K562 (cell line): ENCODE results near the gene S100A6. TPM values are rescaled to one million over a fixed set of nuclear protein-coding genes. Genes with fewer than 3 reads are reported as not detected.

Experiments
- ATAC-seq: fragments of 200-7000 bp; cut with Tn5 transposase; 3 replicates; pipeline ENCODE4 v1.9.1; 2020; ENCODE audit warnings: moderate library complexity
- BruUV-seq: library from RNA; stranded (reverse); fragments of 400-500 nt; replicated peaks from 2 replicates; lab custom pipeline; 2021; lab: Mats Ljungman, UMichigan
- CTCF ChIA-PET: fragments of 300-600 bp; formaldehyde crosslinking; extraction: SDS; loops from one replicate; lab custom pipeline; 2021; ENCODE audit warnings: low intra/inter-chr PET ratio; lab: Yijun Ruan, JAX
- POLR2A ChIA-PET: fragments of 300-600, 350-650 bp; sonication (Branson Sonifier 250); formaldehyde crosslinking; extraction: SDS; loops from one replicate; lab custom pipeline; 2021; ENCODE audit warnings: antibody characterized with exemption, inconsistent platforms; lab: Yijun Ruan, JAX
- DNase-seq, 4 experiments: peaks; one replicate each; pipeline versions ENCODE4 v3.0.0 to v3.0.0-alpha.2; 2011 to 2018; ENCODE audit warnings: low spot score in 3 of 4, mixed read lengths in 3 of 4; ENCODE audit errors: extremely low read depth in 1 of 4
- FAIRE-seq: peaks from 2 replicates; lab custom pipeline; 2011; peaks lifted over from hg19 to GRCh38; lab: Jason Lieb, UNC
- H2AFZ ChIP-seq: 2 replicates; pipeline ENCODE4 v1.6.0; 2011; ENCODE audit warnings: low read depth, low read length, control low read depth, inconsistent platforms
- H3K27ac ChIP-seq: fragments of 200-600 bp; 3 replicates; pipeline ENCODE4 v1.8.0; 2011; ENCODE audit warnings: low read depth, mild to moderate bottlenecking, control low read depth, inconsistent platforms, low read length, moderate library complexity, mixed read lengths; ENCODE audit errors: extremely low read depth
- H3K27me3 ChIP-seq, 2 experiments: fragments of 300-600 bp in 1 of 2; 2 replicates in 1 of 2; 3 replicates in 1 of 2; pipeline versions ENCODE4 v1.6.0 to v1.8.0; 2011; ENCODE audit warnings: inconsistent platforms in 2 of 2, low read length in 2 of 2, mild to moderate bottlenecking in 1 of 2, mixed read lengths in 1 of 2, moderate library complexity in 1 of 2; ENCODE audit not compliant: control insufficient read depth in 2 of 2, insufficient read depth in 2 of 2
- H3K36me3 ChIP-seq: fragments of 300-600 bp; 3 replicates; pipeline ENCODE4 v1.8.0; 2011; ENCODE audit warnings: mild to moderate bottlenecking, low read length, inconsistent platforms; ENCODE audit not compliant: control insufficient read depth, insufficient read depth
- H3K4me1 ChIP-seq, 2 experiments: fragments of 200-600 bp in 1 of 2; replicated peaks in 1 of 2; 2 replicates in 1 of 2; 3 replicates in 1 of 2; pipeline versions ENCODE4 v1.5.1 to v1.8.0; 2011; ENCODE audit warnings: inconsistent platforms in 2 of 2, low read length in 2 of 2, mild to moderate bottlenecking in 1 of 2, mixed read lengths in 1 of 2, moderate library complexity in 1 of 2; ENCODE audit not compliant: control insufficient read depth in 2 of 2, insufficient read depth in 2 of 2
- H3K4me2 ChIP-seq: 2 replicates; pipeline ENCODE4 v1.6.1; 2011; ENCODE audit warnings: low read length, control low read depth, inconsistent platforms, mixed read lengths; ENCODE audit not compliant: insufficient read depth
- H3K4me3 ChIP-seq: fragments of 200-600 bp; sonication (generic), shearing (Covaris generic); 2 replicates; pipeline ENCODE4 v1.5.1; 2016; ENCODE audit warnings: control low read depth, inconsistent platforms
- H3K79me2 ChIP-seq: fragments of 200-600 bp; 3 replicates; pipeline ENCODE4 v1.8.0; 2011; ENCODE audit warnings: low read length, inconsistent platforms; ENCODE audit not compliant: control insufficient read depth, insufficient read depth
- H3K9ac ChIP-seq, 2 experiments: 2 replicates each; pipeline versions ENCODE4 v1.6.0 to v1.6.1; 2011; ENCODE audit warnings: low read depth in 2 of 2, low read length in 2 of 2, control low read depth in 1 of 2, inconsistent platforms in 1 of 2, mild to moderate bottlenecking in 1 of 2, mixed read lengths in 1 of 2; ENCODE audit not compliant: insufficient read depth in 1 of 2
- H3K9me1 ChIP-seq: one replicate; pipeline ENCODE4 v1.6.0; 2011; ENCODE audit warnings: inconsistent platforms, mild to moderate bottlenecking, low read length, moderate library complexity; ENCODE audit not compliant: control insufficient read depth, insufficient read depth
- H3K9me3 ChIP-seq: replicated peaks from 2 replicates; pipeline ENCODE4 v1.5.1; 2011; ENCODE audit warnings: low read depth, low read length, inconsistent platforms; ENCODE audit not compliant: control insufficient read depth, insufficient read depth
- H4K20me1 ChIP-seq: replicated peaks from 2 replicates; pipeline ENCODE4 v1.6.1; 2011; ENCODE audit warnings: low read length, inconsistent platforms, mixed read lengths; ENCODE audit not compliant: control insufficient read depth, insufficient read depth
- E2F8 ChIP-seq: fragments of 450-650 bp; IDR thresholded peaks from 2 replicates; pipeline ENCODE4 v1.7.1; 2018; ENCODE audit warnings: mild to moderate bottlenecking, low read depth; ENCODE audit not compliant: partially characterized antibody
- HDAC2 ChIP-seq: fragments of 450-650 bp; IDR thresholded peaks from 2 replicates; pipeline ENCODE4 v1.6.1; 2016; ENCODE audit warnings: mild to moderate bottlenecking
- HMGN3 ChIP-seq: IDR thresholded peaks from 2 replicates; pipeline ENCODE4 v1.6.1; 2011; ENCODE audit warnings: borderline replicate concordance, low read depth, mild to moderate bottlenecking, mixed read lengths, low read length; ENCODE audit not compliant: insufficient read length; ENCODE audit errors: extremely low read depth
- IFI16 ChIP-seq: fragments of 250-450 bp; sonication (Bioruptor Pico); IDR thresholded peaks from 2 replicates; pipeline ENCODE4 v2.1.2; 2022; ENCODE audit warnings: mild to moderate bottlenecking, inconsistent platforms
- RFX1 ChIP-seq: fragments of 450-650 bp; IDR thresholded peaks from 2 replicates; pipeline ENCODE4 v1.6.1; 2016; ENCODE audit warnings: mild to moderate bottlenecking, moderate library complexity
- WGBS: fragments of 100-300 bp; shearing (Covaris generic); methylation state at CpG from one replicate; pipeline ENCODE4 v1.1.6; 2016; ENCODE audit warnings: low coverage, mixed read lengths; ENCODE audit not compliant: insufficient coverage; ENCODE audit errors: missing lambda C conversion rate; 5-methylcytosine and 5-hydroxymethylcytosine counted together
- in situ Hi-C: fragments of 300-500 bp; cut with MboI; formaldehyde crosslinking; loops from 4 replicates; pipeline ENCODE4 v1.15.0; 2018; ENCODE audit warnings: inconsistent platforms, mixed read lengths
- intact Hi-C: fragments of 100-400 bp; cut with micrococcal nuclease; formaldehyde crosslinking; loops from 2 replicates; pipeline ENCODE4 v1.14.2; 2022
- polyA plus RNA-seq, 8 experiments: library from polyadenylated mRNA; depleted of rRNA in 4 of 8; stranded (reverse) in 5 of 8; unstranded in 3 of 8; fragments of >200 nt; fragmentation: Nextera tagmentation in 2 of 8; fragmentation: Illumina TruSeq in 1 of 8; extraction: Ambion mirVana in 2 of 8; extraction: Trizol in 1 of 8; gene quantifications; 2 replicates each; pipeline versions ENCODE4 v1.2.1 to v1.2.3, GENCODE V29; 2011 to 2014; ENCODE audit warnings: inconsistent platforms in 1 of 8, missing spikeins in 1 of 8
- total RNA-seq, 7 experiments: library from RNA; depleted of rRNA in 6 of 7; stranded (reverse); fragments of >200 nt in 6 of 7; fragmentation: Illumina TruSeq in 2 of 7; extraction: Trizol in 2 of 7; gene quantifications; 2 replicates each; pipeline versions ENCODE4 v1.2.1 to v1.2.3, GENCODE V29; 2011 to 2021; ENCODE audit warnings: low replicate concordance in 1 of 7

S100A6 gene
- total and polyA plus RNA-seq, 9 of the 15 experiments (the other 6 are each of a cell fraction or from before 2014, with no cell fraction given): 9.8 to 66.5 (median 23.2) TPM

DNA sequence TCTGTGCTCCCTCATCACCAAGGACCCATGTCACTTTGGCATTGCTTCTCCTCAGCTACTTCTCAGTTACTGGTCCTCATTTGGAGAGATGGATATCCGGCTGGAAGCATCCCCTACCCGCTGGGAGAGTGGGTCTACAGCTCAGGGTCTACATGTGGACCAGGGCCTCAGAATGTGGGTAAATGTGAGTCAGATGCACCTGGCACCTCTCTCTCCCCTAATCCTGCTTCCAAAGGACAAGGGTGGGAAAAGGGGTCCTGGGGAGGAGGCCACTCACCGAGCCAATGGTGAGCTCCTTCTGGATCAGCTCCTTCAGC, 908 bp downstream of the S100A6 start:
- H3K4me2 ChIP-seq: peak overlapping the region; percentile 65; the same call in 1 of the 2 replicates
- peaks cover 47 to 52% of the 10 kb centered on the region in 2 experiments for H3K4me1 ChIP-seq
- intact Hi-C loops: loop anchor here (5.0 kb wide), 1 partner anchor 97 kb away; the partner anchor contains the start of gene CHTOP
- CTCF ChIA-PET: interaction anchor here (0.7 kb wide), 1 partner anchor 37 kb away, joined by 3 read pairs; no protein-coding TSS in a partner anchor
- H3K9ac ChIP-seq: 0 out of 4 replicates have a peak overlapping the region, but pooled peaks of 1 of the 2 experiments have one; percentile 82
- H3K9me3 ChIP-seq: no peaks in the 10 kb centered on the region
- H3K27ac ChIP-seq: no peak overlapping the region
- DNase-seq: peak in 1 of 4 experiments; percentile 2
- 80% methylated on average over 3 of the region's 3 CpGs for whole genome bisulfite sequencing
- TF ChIP-seq RFX1 (no peak), HMGN3 (no peak), E2F8 (no peak), IFI16 (CRISPR knock-in tag) (no peak), HDAC2 (no peak)
- TF ChIP-seq, all 486 proteins: peak for 0
- FAIRE-seq (no peak), ATAC-seq (no peak)
- POLR2A ChIA-PET: interaction anchor here (0.7 to 1.2 kb wide), 3 partner anchors 9 to 15 kb away, joined by 3 to 5 read pairs (median 4); partner anchors contain the start of gene S100A4
- no TSS peak for BruUV-seq
- H3K36me3 ChIP-seq: no peaks in the 10 kb centered on the region
- H3K4me3 ChIP-seq: no peak overlapping the region
- no peak overlapping the region for H2AFZ ChIP-seq
- H3K79me2 ChIP-seq: no peaks in the 10 kb centered on the region; the same call in 2 of the 3 replicates
- H4K20me1 ChIP-seq: no peaks in the 10 kb centered on the region
- H3K9me1 ChIP-seq: no peaks in the 10 kb centered on the region
- no peaks in the 10 kb centered on the region for H3K27me3 ChIP-seq
- in situ Hi-C loops: loop anchor here (5.0 kb wide), 1 partner anchor 32 kb away; the partner anchor contains the start of gene S100A2
